Measurements from ENCODE around the gene GLDC. TPM values are rescaled to one million over a fixed set of nuclear protein-coding genes. Genes with fewer than 3 reads are reported as not detected.

The GLDC gene
- total RNA-seq, 2 donors from 2014 or later: 0.21 to 1.1 TPM

GRCh38 chr9:6671416-6671815, 25.9 kb upstream of the GLDC start:
- no peak for TF ChIP-seq CTCF (IDR thresholded peaks at IDR 0.05)
- Histone ChIP-seq H3K27ac (no peak overlapping the region), H3K36me3 (no peaks in the 10 kb centered on the region), H3K4me1 (no peaks in the 10 kb centered on the region), H3K27me3 (no peaks in the 10 kb centered on the region), H3K9ac (ENCODE audit: low read depth in 2 of 2, low read length in 2 of 2) (no peak overlapping the region), H3K4me3 (no peak overlapping the region), H3K9me3 (no peaks in the 10 kb centered on the region)
- intact Hi-C loops (cut with DNase I): no loop called here
- DNase-seq: no peak

- Histone ChIP-seq H3K9me3 (no peaks in the 10 kb centered on the region), H3K27ac (no peak overlapping the region), H3K9ac (ENCODE audit: low read depth in 2 of 2, low read length in 2 of 2) (no peak overlapping the region), H3K27me3 (no peaks in the 10 kb centered on the region), H3K36me3 (no peaks in the 10 kb centered on the region), H3K4me3 (no peak overlapping the region), H3K4me1 (no peaks in the 10 kb centered on the region)
- DNase-seq: no peak
- intact Hi-C loops (cut with DNase I): loop anchor here (5.0 kb wide), 1 partner anchor 83 kb away; no protein-coding TSS in a partner anchor
- no peak for TF ChIP-seq CTCF (IDR thresholded peaks at IDR 0.05)
Observed at GRCh38 chr9:6669881-6670280, 24.4 kb upstream of the GLDC start.

GRCh38 chr9:6667633-6668280, 22.2 kb upstream of the GLDC start:
- no peak for DNase-seq
- Histone ChIP-seq H3K36me3 (no peaks in the 10 kb centered on the region), H3K27ac (no peak overlapping the region), H3K27me3 (no peaks in the 10 kb centered on the region), H3K4me3 (no peak overlapping the region), H3K9ac (ENCODE audit: low read depth in 2 of 2, low read length in 2 of 2) (no peak overlapping the region), H3K9me3 (no peaks in the 10 kb centered on the region), H3K4me1 (no peaks in the 10 kb centered on the region)
- intact Hi-C loops (cut with DNase I): loop anchor here (5.0 kb wide), 1 partner anchor 80 kb away; no protein-coding TSS in a partner anchor
- peak; percentile 47 for TF ChIP-seq CTCF (IDR thresholded peaks at IDR 0.05)

GRCh38 chr9:6667080-6667479, 21.6 kb upstream of the GLDC start:
- Histone ChIP-seq H3K27me3 (no peaks in the 10 kb centered on the region), H3K4me3 (no peak overlapping the region), H3K9me3 (no peaks in the 10 kb centered on the region), H3K4me1 (no peaks in the 10 kb centered on the region), H3K36me3 (no peaks in the 10 kb centered on the region), H3K27ac (no peak overlapping the region), H3K9ac (ENCODE audit: low read depth in 2 of 2, low read length in 2 of 2) (no peak overlapping the region)
- intact Hi-C loops (cut with DNase I): loop anchor here (5.0 kb wide), 1 partner anchor 80 kb away; no protein-coding TSS in a partner anchor
- no peak for TF ChIP-seq CTCF (IDR thresholded peaks at IDR 0.05)
- DNase-seq: no peak

- Histone ChIP-seq H3K4me3 (no peak overlapping the region), H3K27ac (no peak overlapping the region), H3K9me3 (no peaks in the 10 kb centered on the region), H3K36me3 (no peaks in the 10 kb centered on the region), H3K27me3 (no peaks in the 10 kb centered on the region), H3K4me1 (no peaks in the 10 kb centered on the region), H3K9ac (ENCODE audit: low read depth in 2 of 2, low read length in 2 of 2) (no peak overlapping the region)
- TF ChIP-seq CTCF (IDR thresholded peaks at IDR 0.05): no peak
- no peak for DNase-seq
- intact Hi-C loops (cut with DNase I): loop anchor here (5.0 kb wide), 1 partner anchor 78 kb away; no protein-coding TSS in a partner anchor
Observed at GRCh38 chr9:6665628-6666027, 20.1 kb upstream of the GLDC start.

All from colonic mucosa (tissue), 4 donors.